GM18907 (cell line): Measurements from ENCODE around the gene CRTAC1.

ENCODE experiments used
- ATAC-seq: cut with Tn5 transposase; IDR thresholded peaks from one replicate; pipeline ENCODE4 v1.9.1; 2021; ENCODE audit warnings: mild to moderate bottlenecking, moderate library complexity; ENCODE audit not compliant: unreplicated experiment

The CRTAC1 gene

DNA sequence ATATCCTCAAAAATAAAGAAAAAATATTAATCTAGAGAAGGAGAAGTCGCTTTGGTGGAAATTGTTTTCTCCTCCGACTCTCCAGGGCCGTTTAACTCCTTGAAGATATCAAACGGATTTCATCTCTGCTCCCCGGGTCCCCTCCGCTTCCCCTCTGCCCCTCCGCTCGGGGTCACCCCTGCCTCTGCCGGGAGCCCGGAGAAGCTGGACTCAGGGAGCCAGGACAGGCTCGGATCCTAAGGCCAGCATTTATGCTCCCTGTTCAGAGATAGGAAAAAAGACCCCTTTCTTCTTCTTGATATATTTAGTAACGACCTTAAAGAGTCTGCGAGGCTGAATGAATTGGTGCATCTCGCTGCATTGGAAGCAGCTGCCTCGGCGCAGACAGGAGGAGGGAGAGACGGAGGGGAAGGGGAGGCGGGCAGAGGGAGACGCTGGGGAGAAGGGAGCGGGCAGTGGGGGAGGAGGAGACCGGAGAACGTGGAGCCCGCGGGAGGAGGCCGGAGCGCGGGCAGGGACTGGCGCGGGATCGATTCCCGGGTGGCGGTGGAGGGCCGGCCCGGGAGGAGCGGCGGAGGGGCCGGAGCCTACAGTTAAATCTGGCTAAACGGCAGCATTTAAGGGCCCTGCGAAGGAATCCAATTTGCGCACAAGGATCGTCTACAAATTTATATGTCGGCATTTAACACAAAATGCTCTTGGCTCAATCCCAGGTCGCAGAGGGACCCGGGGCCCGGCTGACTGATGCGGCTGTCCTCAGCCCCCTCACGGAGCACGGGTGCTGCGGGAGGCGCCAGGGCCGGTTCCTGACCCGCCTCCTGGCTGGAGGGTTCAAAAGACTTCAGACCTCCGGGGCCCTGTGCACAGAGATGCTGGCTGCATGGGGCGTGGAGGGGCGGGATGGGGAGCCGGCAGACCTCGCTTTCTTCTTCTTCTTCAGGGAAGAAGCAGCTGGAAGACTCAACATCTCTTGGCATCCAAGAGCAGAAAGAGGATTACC is 55.6 kb downstream of the CRTAC1 start:
- no peak for ATAC-seq

DNA sequence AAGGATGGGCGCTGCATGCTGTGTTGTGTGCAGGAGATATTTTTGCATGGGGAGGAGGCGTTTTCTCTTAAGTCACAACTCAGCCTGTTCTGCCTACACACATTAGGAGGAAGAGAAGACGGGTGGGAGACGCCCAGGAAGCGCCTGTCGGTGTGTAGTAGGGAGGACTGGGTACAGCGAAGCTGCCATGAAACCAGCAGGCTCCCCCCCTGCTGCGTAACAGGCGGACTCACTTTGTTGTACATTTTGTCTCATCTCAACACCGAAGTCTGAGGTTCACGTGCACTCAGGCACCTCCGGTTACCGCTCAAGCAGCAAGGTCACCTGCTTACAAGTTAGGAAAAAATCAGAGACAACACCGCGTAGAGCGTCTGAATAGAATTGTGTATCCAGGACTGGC is 56.3 kb downstream of the CRTAC1 start:
- ATAC-seq: no peak

DNA sequence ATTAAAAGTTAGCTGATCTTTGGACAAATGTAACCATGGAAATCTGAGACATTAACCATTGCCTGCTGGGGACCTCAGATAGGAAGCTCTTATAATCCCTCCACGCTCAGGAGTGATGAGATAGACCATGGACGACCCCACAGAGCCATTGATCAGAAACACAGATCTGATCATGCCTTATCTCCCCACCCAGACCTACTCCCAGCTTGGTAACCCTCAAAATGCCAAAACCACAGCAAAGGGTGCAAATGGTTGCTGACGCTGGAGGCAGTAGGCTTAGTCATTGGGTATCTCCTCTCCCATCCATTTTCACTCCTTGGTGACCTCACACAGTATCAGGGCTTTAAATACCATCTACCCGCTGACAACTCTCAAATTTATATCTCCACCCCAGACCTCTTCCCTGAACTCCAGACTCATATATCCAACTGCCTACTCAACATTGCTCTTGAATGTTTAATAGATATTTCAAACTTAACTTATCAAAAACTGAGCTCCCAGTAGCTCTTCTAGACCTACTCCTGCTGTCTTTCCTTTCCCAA is 60.8 kb downstream of the CRTAC1 start:
- no peak for ATAC-seq

DNA sequence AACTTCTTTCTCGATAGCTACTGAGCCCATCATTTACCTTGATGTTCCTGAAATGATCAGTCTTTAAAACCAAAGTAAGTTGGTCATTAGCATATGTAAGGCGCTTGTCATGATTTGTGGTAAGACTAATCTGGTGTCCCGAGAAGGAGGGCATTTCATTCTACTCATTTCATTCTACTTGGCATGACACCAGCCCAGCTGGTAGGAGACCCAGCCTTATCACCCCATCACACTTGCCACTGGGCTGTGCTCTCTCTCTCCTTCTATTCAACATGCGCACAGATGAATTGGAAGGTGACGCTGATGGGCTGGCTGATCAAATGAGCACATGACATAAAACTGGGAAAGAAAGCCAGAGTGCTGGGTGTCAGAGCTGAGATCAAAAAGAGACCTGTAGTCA is 65.7 kb downstream of the CRTAC1 start:
- ATAC-seq: no peak

- ATAC-seq: no peak
These were observed 68.5 kb downstream of the CRTAC1 start for GRCh38 chr10:97961945-97962344.

GRCh38 chr10:97960269-97961056 is 70.0 kb downstream of the CRTAC1 start:
- no peak for ATAC-seq

DNA sequence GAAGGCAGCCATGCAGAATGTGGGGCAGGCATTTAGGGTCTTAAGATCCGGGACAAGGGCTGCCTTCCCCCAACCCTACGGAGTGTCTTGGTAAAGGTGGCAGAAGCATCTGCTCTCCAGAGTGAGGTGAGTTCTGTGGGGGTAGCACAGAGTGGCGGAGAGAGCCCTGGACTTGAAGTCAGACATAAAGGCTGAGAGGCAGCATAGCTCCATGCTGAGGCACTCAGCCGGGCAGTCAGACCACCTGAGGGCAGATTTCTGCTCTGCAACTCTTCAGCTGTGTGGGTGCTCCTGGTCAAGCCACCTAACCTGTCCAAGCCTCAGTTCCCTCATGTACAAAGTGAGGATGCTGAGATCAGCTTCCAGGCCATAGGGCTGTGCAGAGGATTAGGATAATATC is 81.0 kb downstream of the CRTAC1 start:
- ATAC-seq: no peak

- no peak for ATAC-seq
These were observed 81.6 kb downstream of the CRTAC1 start for GRCh38 chr10:97948822-97949221.

DNA sequence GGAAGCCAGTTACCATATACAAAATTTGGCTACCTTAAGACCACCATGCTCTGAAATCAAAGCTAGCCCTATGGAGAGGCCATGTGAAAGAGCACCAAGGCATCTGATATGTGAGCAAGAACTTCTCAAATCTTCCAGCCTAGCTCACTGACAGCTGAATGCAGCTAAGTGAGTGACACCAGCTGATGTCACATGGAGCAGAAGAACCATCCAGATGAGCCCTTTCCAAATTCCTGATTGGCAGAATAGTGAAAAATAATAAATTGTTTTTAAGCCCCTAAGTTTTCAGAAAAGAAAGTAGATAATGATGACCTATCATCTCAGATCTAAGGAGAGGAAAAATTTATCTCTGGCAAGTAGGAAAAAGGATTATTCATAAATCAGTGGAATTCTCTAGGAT is 85.6 kb downstream of the CRTAC1 start:
- ATAC-seq: no peak

DNA sequence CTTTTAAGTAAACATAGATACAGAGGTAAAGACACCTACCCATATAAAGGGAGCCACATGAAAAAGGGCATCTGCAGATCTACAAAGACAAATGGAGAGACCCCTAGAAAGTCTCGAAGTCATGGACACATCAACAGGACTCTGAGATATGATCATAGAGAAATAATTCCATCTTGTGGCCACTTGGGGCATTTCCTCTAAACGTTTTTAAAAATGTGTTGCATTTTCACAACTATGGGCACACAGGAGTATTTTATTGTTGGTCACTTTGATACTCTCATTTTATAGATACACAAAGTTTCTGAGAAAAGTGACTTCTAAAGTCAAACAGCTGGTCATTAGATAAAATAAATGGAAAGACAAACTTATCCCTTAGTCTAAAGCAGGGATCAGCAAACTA is 87.1 kb downstream of the CRTAC1 start:
- ATAC-seq: no peak

DNA sequence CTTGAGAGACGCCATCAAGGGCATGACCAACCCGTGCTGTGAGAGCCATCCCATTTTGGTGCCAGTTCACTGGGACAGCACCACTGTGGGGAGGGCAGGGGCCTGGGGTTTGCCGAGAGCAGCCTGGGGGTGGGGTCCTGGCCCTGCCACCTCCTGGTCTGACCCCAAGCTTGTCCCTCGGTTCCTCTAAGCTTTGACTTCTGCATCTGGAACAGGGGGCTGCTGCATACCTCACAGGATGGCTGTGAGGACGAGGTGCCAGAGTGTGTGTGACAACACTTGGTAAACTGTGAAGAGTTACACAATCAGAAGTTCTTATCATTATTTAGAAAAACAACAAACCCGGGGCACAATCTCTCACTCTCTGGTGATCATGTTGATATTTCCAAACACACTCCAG is 89.9 kb downstream of the CRTAC1 start:
- ATAC-seq: no peak

DNA sequence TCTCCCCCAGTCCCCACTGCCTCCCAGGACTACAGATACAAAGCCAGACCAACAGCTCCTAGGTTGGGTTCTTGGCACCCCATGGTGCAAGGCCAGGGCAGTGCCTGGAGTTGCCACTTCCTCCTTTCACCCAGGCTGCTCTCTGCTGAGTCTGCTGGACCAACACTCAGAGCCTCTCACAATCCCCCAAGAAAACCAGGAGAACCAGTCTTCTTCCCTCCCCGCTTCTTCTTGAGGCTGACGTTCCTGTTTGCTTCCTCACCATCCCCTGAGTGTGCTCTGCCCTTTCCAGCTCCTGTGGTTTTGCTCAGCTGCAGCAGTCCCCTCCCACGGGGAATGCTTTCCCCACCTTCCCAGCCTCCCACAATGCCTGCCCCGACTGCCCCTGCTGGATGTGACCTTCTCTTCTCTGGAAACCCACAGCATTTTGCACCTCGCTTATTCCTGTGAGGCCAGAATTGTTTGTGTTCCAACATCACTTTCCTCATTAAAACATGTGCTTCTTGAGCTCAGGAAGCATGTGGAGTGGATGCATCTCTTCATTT is 90.9 kb downstream of the CRTAC1 start:
- no peak for ATAC-seq

GRCh38 chr10:97937928-97938327 is 92.5 kb downstream of the CRTAC1 start:
- no peak for ATAC-seq

GRCh38 chr10:97937054-97937453 is 93.4 kb downstream of the CRTAC1 start:
- ATAC-seq: no peak

- no peak for ATAC-seq
These were observed 94.3 kb downstream of the CRTAC1 start for GRCh38 chr10:97936126-97936525.

- no peak for ATAC-seq
These were observed 97.4 kb downstream of the CRTAC1 start for GRCh38 chr10:97932932-97933530.

DNA sequence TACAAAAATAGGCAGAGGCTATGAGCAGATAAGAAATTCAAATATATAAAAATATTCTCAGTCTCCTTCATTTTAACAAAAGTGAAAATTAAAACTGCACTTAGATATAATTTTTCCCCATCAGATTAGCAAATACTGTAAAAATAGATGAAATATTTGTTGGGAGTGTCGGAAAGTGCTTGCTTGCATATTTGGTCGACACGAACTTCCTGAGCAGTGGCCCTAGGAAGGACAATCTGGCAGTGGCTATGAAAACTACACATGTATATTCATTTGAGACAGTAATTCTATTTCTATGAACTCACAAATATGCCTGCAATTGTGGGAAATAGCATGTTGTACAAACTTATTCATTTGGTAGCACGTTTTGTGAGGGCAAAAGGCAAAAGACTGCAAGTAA is 99.4 kb downstream of the CRTAC1 start:
- ATAC-seq: no peak

DNA sequence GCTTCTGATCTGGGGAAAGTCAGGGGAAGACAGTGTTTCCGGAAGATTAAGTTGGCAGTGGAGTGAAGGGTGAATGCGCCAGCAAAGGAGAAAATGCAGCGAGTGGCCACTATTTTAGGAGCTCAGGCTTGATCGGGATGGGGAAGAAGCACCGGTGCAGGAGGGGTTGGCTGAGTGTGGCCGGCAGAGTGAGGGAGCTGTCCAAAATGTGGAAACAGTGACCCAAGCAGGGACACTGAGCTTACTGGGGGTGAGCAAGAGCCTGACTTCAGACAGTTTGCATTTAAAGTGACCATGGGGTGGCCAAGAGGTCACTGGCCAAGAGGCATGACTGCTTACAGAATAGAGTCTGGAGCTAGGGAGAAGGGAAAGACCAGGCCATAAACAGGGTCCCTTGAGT is 101.5 kb downstream of the CRTAC1 start:
- no peak for ATAC-seq

DNA sequence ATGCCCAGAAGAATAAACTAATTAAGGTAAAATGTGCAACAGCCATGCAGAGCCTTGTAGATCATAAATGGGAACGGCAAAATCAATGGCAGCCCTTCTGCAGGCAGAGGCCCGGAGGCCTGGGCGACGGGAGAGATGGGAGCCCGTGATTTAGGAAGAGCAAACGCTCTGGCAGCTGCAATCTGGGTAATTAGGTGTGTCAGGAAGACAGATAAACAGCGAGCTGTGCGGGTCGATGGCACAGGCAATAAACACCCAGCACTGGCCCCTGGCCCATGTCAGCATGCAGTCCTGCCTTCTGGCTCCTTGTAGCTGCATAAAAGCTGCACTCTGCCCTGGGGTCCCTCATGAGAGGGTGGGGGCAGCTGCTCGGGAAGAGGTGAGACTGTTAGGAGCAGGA is 102.8 kb downstream of the CRTAC1 start:
- ATAC-seq: no peak

DNA sequence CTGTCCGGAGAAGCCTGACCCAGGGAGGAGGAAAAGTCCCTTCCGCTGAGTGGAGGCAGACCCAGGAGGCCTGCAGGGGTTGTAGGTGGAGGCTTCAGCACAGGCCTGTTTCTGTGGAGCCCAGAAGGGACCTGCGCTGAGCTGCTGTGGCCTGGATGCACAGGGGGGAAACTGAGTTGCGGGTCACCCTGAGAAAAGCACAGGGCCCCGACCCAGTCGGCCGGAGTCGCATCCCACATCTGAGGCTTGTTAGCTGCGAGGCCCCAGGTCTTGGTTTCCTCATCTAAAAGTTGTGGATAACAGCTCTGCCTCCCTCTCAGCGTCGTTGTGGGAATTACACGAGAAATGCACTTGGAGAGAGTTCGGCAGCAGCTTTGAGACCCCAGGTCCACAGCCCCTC is 104.4 kb downstream of the CRTAC1 start:
- no peak for ATAC-seq
